ENCODE data around the gene ROBO2. TPM values are rescaled to one million over a fixed set of nuclear protein-coding genes. Genes with fewer than 3 reads are reported as not detected.

Gene ROBO2
- total RNA-seq, 1 experiment from 2014 or later: 0.16 TPM

GRCh38 chr3:77186319-77186718 is 146.4 kb downstream of the ROBO2 start:
- Histone ChIP-seq H3K36me3 (ENCODE audit: control insufficient read depth, insufficient read depth, low read length) (no peaks in the 10 kb centered on the region), H3K9me3 (no peaks in the 10 kb centered on the region), H3K27me3 (replicated peaks; ENCODE audit: control insufficient read depth, insufficient read depth, low read length) (no peaks in the 10 kb centered on the region), H3K4me1 (no peaks in the 10 kb centered on the region), H3K4me3 (ENCODE audit: low read depth, low read length) (no peak overlapping the region)
- Mint-ChIP-seq H3K4me1 (ENCODE audit: low read depth, unreplicated experiment) (no peaks in the 10 kb centered on the region), H3K27me3 (ENCODE audit: insufficient read depth, unreplicated experiment) (peaks cover 10% of the 10 kb centered on the region), H3K27ac (ENCODE audit: unreplicated experiment) (no peak overlapping the region), H3K9me3 (ENCODE audit: unreplicated experiment) (no peaks in the 10 kb centered on the region), H3K4me3 (ENCODE audit: unreplicated experiment) (no peak overlapping the region), H3K36me3 (ENCODE audit: insufficient read depth, unreplicated experiment) (no peaks in the 10 kb centered on the region)
- BruUV-seq (replicated peaks): no TSS peak
- intact Hi-C loops (cut with micrococcal nuclease; ENCODE audit: unreplicated experiment): no loop called here
- POLR2A ChIA-PET: no interaction called here
- no peak for TF ChIP-seq CTCF (IDR thresholded peaks at IDR 0.05; ENCODE audit: insufficient read depth in 1 of 2, low read depth in 1 of 2, low read length in 1 of 2, severe bottlenecking in 1 of 2, unreplicated experiment in 1 of 2)
- DNase-seq: no peak
- CTCF ChIA-PET: no interaction called here

DNA sequence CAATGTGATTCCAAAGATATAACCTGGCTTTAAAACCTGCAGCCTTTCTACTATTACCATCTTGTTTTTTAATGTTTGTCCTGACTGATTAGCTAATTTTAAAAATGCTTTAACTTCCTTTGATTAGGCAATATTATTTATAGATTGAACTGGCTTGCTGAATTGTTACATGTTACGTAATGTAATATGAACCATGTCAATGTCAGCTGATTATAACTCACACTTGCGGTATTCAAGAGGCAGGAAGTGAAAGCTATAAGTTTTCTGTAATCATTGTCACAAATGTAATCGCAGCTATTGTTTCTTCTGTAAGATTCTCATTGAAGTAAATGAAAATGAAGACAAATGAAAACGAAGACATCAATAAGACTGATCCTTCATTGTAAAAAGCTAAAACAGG is 146.8 kb downstream of the ROBO2 start:
- no peak overlapping the region for H3K4me3 ChIP-seq (ENCODE audit: low read depth, low read length)
- Mint-ChIP-seq H3K36me3 (ENCODE audit: insufficient read depth, unreplicated experiment) (no peaks in the 10 kb centered on the region), H3K4me1 (ENCODE audit: low read depth, unreplicated experiment) (no peaks in the 10 kb centered on the region), H3K27me3 (ENCODE audit: insufficient read depth, unreplicated experiment) (peaks cover 10% of the 10 kb centered on the region), H3K9me3 (ENCODE audit: unreplicated experiment) (no peaks in the 10 kb centered on the region), H3K27ac (ENCODE audit: unreplicated experiment) (no peak overlapping the region), H3K4me3 (ENCODE audit: unreplicated experiment) (no peak overlapping the region)
- DNase-seq: no peak
- no peaks in the 10 kb centered on the region for H3K4me1 ChIP-seq
- no peaks in the 10 kb centered on the region for H3K27me3 ChIP-seq (replicated peaks; ENCODE audit: control insufficient read depth, insufficient read depth, low read length)
- CTCF ChIA-PET: no interaction called here
- no TSS peak for BruUV-seq (replicated peaks)
- no peak for TF ChIP-seq CTCF (IDR thresholded peaks at IDR 0.05; ENCODE audit: insufficient read depth in 1 of 2, low read depth in 1 of 2, low read length in 1 of 2, severe bottlenecking in 1 of 2, unreplicated experiment in 1 of 2)
- intact Hi-C loops (cut with micrococcal nuclease; ENCODE audit: unreplicated experiment): no loop called here
- no peaks in the 10 kb centered on the region for H3K9me3 ChIP-seq
- POLR2A ChIA-PET: no interaction called here
- no peaks in the 10 kb centered on the region for H3K36me3 ChIP-seq (ENCODE audit: control insufficient read depth, insufficient read depth, low read length)

GRCh38 chr3:77188210-77188609 is 148.3 kb downstream of the ROBO2 start:
- DNase-seq: no peak
- no peaks in the 10 kb centered on the region for H3K9me3 ChIP-seq
- intact Hi-C loops (cut with micrococcal nuclease; ENCODE audit: unreplicated experiment): no loop called here
- H3K36me3 ChIP-seq (ENCODE audit: control insufficient read depth, insufficient read depth, low read length): no peaks in the 10 kb centered on the region
- ChIA-PET POLR2A (no interaction called here), CTCF (no interaction called here)
- no peak overlapping the region for H3K4me3 Mint-ChIP-seq (ENCODE audit: unreplicated experiment)
- H3K9me3 Mint-ChIP-seq (ENCODE audit: unreplicated experiment): no peaks in the 10 kb centered on the region
- no peaks in the 10 kb centered on the region for H3K27me3 ChIP-seq (replicated peaks; ENCODE audit: control insufficient read depth, insufficient read depth, low read length)
- H3K27ac Mint-ChIP-seq (ENCODE audit: unreplicated experiment): no peak overlapping the region
- no peaks in the 10 kb centered on the region for H3K4me1 ChIP-seq
- TF ChIP-seq CTCF (IDR thresholded peaks at IDR 0.05; ENCODE audit: insufficient read depth in 1 of 2, low read depth in 1 of 2, low read length in 1 of 2, severe bottlenecking in 1 of 2, unreplicated experiment in 1 of 2): no peak
- H3K36me3 Mint-ChIP-seq (ENCODE audit: insufficient read depth, unreplicated experiment): no peaks in the 10 kb centered on the region
- no TSS peak for BruUV-seq (replicated peaks)
- H3K4me3 ChIP-seq (ENCODE audit: low read depth, low read length): no peak overlapping the region
- no peaks in the 10 kb centered on the region for H3K4me1 Mint-ChIP-seq (ENCODE audit: low read depth, unreplicated experiment)
- H3K27me3 Mint-ChIP-seq (ENCODE audit: insufficient read depth, unreplicated experiment): peaks cover 10% of the 10 kb centered on the region

Measured in Caco-2 (cell line).